Spleen (tissue), 11 donors: ENCODE measurements around the gene RIMKLA. TPM values are rescaled to one million over a fixed set of nuclear protein-coding genes. Genes with fewer than 3 reads are reported as not detected.

Experiments
- DNase-seq: peaks from one replicate; pipeline ENCODE4 v3.0.0-alpha.2; 2020
- H3K27ac ChIP-seq, 8 donors: fragments of 200-600 bp; sonication (generic) in 7 of 8; 1 replicate in 4 of 8; 2 replicates in 4 of 8; pipeline versions ENCODE4 v1.5.0 to v1.8.0; 2016 to 2021; ENCODE audit warnings: inconsistent platforms in 4 of 8, mild to moderate bottlenecking in 4 of 8, moderate library complexity in 1 of 8
- H3K27me3 ChIP-seq, 7 donors: fragments of 200-600 bp; sonication (generic) in 6 of 7; replicated peaks in 1 of 7; 1 replicate in 4 of 7; 2 replicates in 3 of 7; pipeline versions ENCODE4 v1.5.0 to v1.8.0; 2016 to 2021; ENCODE audit warnings: inconsistent platforms in 3 of 7, mild to moderate bottlenecking in 1 of 7
- H3K36me3 ChIP-seq, 6 donors: fragments of 200-600 bp; sonication (generic) in 5 of 6; 1 replicate in 4 of 6; 2 replicates in 2 of 6; pipeline versions ENCODE4 v1.5.0 to v1.8.0; 2016 to 2021; ENCODE audit warnings: inconsistent platforms in 2 of 6
- H3K4me1 ChIP-seq, 6 donors: fragments of 200-600 bp; sonication (generic) in 5 of 6; 1 replicate in 3 of 6; 2 replicates in 3 of 6; pipeline versions ENCODE4 v1.5.0 to v1.8.0; 2016 to 2021; ENCODE audit warnings: inconsistent platforms in 3 of 6
- H3K4me3 ChIP-seq, 8 donors: fragments of 200-600 bp; sonication (generic) in 7 of 8; 1 replicate in 4 of 8; 2 replicates in 4 of 8; pipeline versions ENCODE4 v1.5.0 to v1.8.0; 2016 to 2021; ENCODE audit warnings: inconsistent platforms in 4 of 8, mild to moderate bottlenecking in 4 of 8, moderate library complexity in 2 of 8
- H3K9me3 ChIP-seq, 8 donors: fragments of 200-600 bp; sonication (generic) in 7 of 8; 1 replicate in 4 of 8; 2 replicates in 4 of 8; pipeline versions ENCODE4 v1.5.0 to v1.8.0; 2016 to 2021; ENCODE audit warnings: inconsistent platforms in 4 of 8
- POLR2A ChIP-seq, 3 donors: fragments of 450-650 bp; IDR thresholded peaks; one replicate each; pipeline ENCODE4 v1.5.1; 2017; ENCODE audit warnings: antibody characterized with exemption in 3 of 3, mild to moderate bottlenecking in 1 of 3
- POLR2AphosphoS5 ChIP-seq, 3 donors: sonication (generic); formaldehyde crosslinking; IDR thresholded peaks; one replicate each; pipeline ENCODE4 v1.5.1; 2017; ENCODE audit warnings: antibody characterized with exemption in 3 of 3
- WGBS, 5 donors: extraction: QIAGEN DNeasy Blood & Tissue Kit in 3 of 5; methylation state at CpG; one replicate each; pipeline versions ENCODE4 v1.1.5 to v1.1.7; 2013 to 2018; 5-methylcytosine and 5-hydroxymethylcytosine counted together
- intact Hi-C: fragments of 100-400 bp; cut with DNase I; formaldehyde crosslinking; loops from one replicate; pipeline ENCODE4 v1.15.0; 2023; ENCODE audit warnings: low total_unique reads
- polyA plus RNA-seq, 3 donors: library from polyadenylated mRNA; stranded (reverse); fragments of 200-250 nt; gene quantifications; one replicate each; pipeline ENCODE4 v1.2.1, GENCODE V29; 2013
- total RNA-seq, 7 donors: library from RNA; depleted of rRNA in 3 of 7; stranded (reverse); fragments of >200 nt in 3 of 7; fragmentation: NEBNext Ultra II Directional in 4 of 7; extraction: Animal tissue kit (Norgen Biotek cat#: 25700) in 4 of 7; gene quantifications; one replicate each; pipeline versions ENCODE4 v1.1.0 to v1.2.1, GENCODE V29; 2016 to 2021
- TF ChIP-seq, protein P1 (sequence below), 11 experiments: fragments of 200-600 bp in 7 of 11; fragments of 450-650 bp in 4 of 11; sonication (generic) in 4 of 11; IDR thresholded peaks in 8 of 11; conservative IDR thresholded peaks in 3 of 11; 1 replicate in 7 of 11; 2 replicates in 4 of 11; pipeline versions ENCODE4 v1.4.0 to v1.8.0; 2016 to 2021; ENCODE audit warnings: antibody characterized with exemption in 11 of 11, inconsistent platforms in 4 of 11, mild to moderate bottlenecking in 1 of 11
- donor health status: healthy with polysubstance abuse.
- donor health status: DM: no; HTN: no; CAD: no; lungs with moderate emphysema.
- donor health status: DM: no; HTN: no; CAD: no.
- donor health status: Bipolar disorder and iron deficiency.
- donor health status: healthy.
- donor health status: DM: no; HTN: no; CAD: no.
- donor health status: DM: yes; HTN: yes; CAD: no.

The RIMKLA gene
- total and polyA plus RNA-seq, 10 donors, result 0.06 to 1.4 (median 0.28) TPM

DNA sequence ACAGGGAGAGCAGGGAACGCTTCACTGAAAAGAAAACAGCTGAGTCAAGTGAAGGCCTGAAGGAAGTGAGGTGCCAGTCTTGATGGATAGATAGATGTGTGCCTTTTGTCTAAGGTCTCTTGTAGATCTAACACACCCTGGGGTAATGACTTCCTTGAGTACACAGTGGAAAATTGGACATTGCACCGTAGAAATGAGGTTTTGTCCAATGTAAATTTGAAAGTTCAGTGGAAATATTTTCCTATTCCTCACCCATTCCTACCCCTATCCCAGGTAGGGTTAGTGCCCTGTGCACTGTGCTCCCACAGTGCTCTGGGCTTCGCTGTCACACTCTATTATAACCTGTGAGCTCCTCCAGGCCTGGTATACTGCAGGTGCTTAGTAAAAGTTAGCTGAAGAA is 50.9 kb downstream of the RIMKLA start:
- no peak for DNase-seq
- no peak for TF ChIP-seq POLR2AphosphoS5 (IDR thresholded peaks at IDR 0.05)
- TF ChIP-seq, protein P1, sequence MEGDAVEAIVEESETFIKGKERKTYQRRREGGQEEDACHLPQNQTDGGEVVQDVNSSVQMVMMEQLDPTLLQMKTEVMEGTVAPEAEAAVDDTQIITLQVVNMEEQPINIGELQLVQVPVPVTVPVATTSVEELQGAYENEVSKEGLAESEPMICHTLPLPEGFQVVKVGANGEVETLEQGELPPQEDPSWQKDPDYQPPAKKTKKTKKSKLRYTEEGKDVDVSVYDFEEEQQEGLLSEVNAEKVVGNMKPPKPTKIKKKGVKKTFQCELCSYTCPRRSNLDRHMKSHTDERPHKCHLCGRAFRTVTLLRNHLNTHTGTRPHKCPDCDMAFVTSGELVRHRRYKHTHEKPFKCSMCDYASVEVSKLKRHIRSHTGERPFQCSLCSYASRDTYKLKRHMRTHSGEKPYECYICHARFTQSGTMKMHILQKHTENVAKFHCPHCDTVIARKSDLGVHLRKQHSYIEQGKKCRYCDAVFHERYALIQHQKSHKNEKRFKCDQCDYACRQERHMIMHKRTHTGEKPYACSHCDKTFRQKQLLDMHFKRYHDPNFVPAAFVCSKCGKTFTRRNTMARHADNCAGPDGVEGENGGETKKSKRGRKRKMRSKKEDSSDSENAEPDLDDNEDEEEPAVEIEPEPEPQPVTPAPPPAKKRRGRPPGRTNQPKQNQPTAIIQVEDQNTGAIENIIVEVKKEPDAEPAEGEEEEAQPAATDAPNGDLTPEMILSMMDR (IDR thresholded peaks at IDR 0.05 in 8 of 11, conservative IDR thresholded peaks at IDR 0.05 in 3 of 11), result no peak
- no peak for TF ChIP-seq POLR2A (IDR thresholded peaks at IDR 0.05)
- no peak overlapping the region for H3K27ac ChIP-seq
- no peaks in the 10 kb centered on the region for H3K27me3 ChIP-seq
- WGBS, 5 donors, result 74 to 86% (median 84%) methylated on average over 3 of the region's 3 CpGs
- H3K36me3 ChIP-seq, result no peaks in the 10 kb centered on the region
- intact Hi-C loops, result no loop called here
- H3K4me1 ChIP-seq, result no peaks in the 10 kb centered on the region
- no peaks in the 10 kb centered on the region for H3K9me3 ChIP-seq
- H3K4me3 ChIP-seq, result no peak overlapping the region

DNA sequence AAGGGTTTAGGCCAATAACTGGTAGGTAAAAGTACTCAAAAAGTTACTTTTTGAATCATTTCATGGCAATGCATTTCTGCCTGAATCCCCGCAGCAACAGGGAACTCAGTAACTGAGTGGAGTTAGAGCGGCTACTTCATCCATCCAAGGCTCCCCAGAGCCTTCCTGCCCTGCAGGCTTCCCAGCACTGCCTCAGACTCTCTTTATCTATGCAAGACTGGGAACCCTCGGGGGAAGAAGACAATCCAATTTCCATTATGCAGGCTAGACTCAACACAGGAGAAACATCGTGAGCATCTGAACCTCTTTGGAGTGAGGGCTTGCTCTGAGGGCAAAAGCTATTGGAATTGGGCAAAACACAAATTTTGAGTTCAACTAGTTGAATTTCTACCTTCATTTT is 52.1 kb downstream of the RIMKLA start:
- no peak overlapping the region for H3K4me3 ChIP-seq
- DNase-seq, result no peak
- no peak for TF ChIP-seq POLR2A (IDR thresholded peaks at IDR 0.05)
- no peak for TF ChIP-seq POLR2AphosphoS5 (IDR thresholded peaks at IDR 0.05)
- TF ChIP-seq, protein P1 (IDR thresholded peaks at IDR 0.05 in 8 of 11, conservative IDR thresholded peaks at IDR 0.05 in 3 of 11), result no peak
- no peaks in the 10 kb centered on the region for H3K36me3 ChIP-seq
- intact Hi-C loops, result no loop called here
- no peaks in the 10 kb centered on the region for H3K27me3 ChIP-seq
- no peaks in the 10 kb centered on the region for H3K9me3 ChIP-seq
- H3K4me1 ChIP-seq, result no peaks in the 10 kb centered on the region
- 88 to 98% (median 94%) methylated on average over 4 of the region's 4 CpGs for WGBS, 5 donors
- no peak overlapping the region for H3K27ac ChIP-seq

DNA sequence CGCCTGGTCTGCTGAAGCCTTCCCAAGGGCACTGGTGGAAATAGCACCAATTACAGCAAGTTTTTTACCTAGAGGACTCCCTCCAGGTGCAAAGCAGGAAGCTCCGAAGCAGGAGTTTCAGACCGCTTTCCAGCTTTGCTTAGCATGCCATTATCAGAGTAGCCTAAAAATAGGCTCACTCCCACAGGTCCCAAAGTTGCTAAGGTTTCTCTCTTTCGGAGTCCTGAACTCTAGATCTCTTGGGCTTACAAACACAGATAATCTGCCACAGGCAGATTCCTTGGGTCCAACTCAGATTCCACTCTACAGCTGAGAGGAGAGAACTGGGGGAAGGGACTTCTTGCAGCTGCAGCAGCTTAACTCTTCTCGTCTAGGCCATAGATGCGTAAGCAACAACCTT is 52.8 kb downstream of the RIMKLA start:
- Histone ChIP-seq H3K27ac (no peak overlapping the region), H3K27me3 (no peaks in the 10 kb centered on the region), H3K36me3 (no peaks in the 10 kb centered on the region), H3K9me3 (no peaks in the 10 kb centered on the region), H3K4me3 (no peak overlapping the region), H3K4me1 (no peaks in the 10 kb centered on the region)
- WGBS, 5 donors, result 92 to 95% (median 93%) methylated on average over 6 of the region's 6 CpGs
- no peak for DNase-seq
- intact Hi-C loops, result no loop called here
- TF ChIP-seq POLR2AphosphoS5 (IDR thresholded peaks at IDR 0.05) (no peak), POLR2A (IDR thresholded peaks at IDR 0.05) (no peak)
- TF ChIP-seq, protein P1 (IDR thresholded peaks at IDR 0.05 in 8 of 11, conservative IDR thresholded peaks at IDR 0.05 in 3 of 11), result no peak

DNA sequence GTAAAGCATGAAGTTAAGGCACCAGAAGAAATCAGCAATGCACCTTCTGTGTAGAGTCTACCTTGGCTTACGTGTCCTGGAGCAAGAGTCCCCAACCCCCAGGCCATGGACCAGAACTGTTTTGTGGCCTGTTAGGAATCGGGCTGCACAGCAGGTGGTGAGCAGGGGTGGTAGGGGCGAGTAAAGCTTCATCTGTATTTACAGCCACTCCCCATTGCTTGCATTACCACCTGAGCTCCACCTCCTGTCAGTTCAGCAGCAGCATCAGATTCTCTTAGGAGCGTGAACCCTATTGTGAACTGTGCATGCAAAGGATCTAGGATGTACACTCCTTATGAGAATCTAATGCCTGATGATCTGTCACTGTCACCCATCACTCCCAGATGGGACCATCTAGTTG is 53.7 kb downstream of the RIMKLA start:
- TF ChIP-seq, protein P1 (IDR thresholded peaks at IDR 0.05 in 8 of 11, conservative IDR thresholded peaks at IDR 0.05 in 3 of 11), result no peak
- TF ChIP-seq POLR2A (IDR thresholded peaks at IDR 0.05), result no peak
- TF ChIP-seq POLR2AphosphoS5 (IDR thresholded peaks at IDR 0.05), result no peak
- H3K27me3 ChIP-seq, result no peaks in the 10 kb centered on the region
- H3K9me3 ChIP-seq, result no peaks in the 10 kb centered on the region
- intact Hi-C loops, result no loop called here
- H3K4me1 ChIP-seq, result no peaks in the 10 kb centered on the region
- WGBS, 5 donors, result 89 to 93% (median 90%) methylated on average over 4 of the region's 4 CpGs
- no peak for DNase-seq
- H3K4me3 ChIP-seq, result no peak overlapping the region
- no peaks in the 10 kb centered on the region for H3K36me3 ChIP-seq
- H3K27ac ChIP-seq, result no peak overlapping the region
